ENCODE data around the gene SMOC1. TPM values are rescaled to one million over a fixed set of nuclear protein-coding genes. Genes with fewer than 3 reads are reported as not detected.

SMOC1 gene
- total and polyA plus RNA-seq, 5 experiments from 2014 or later: not detected

GRCh38 chr14:70064136-70064865 is 185.1 kb downstream of the SMOC1 start:
- DNase-seq (no peak), ATAC-seq (no peak)
- Mint-ChIP-seq H3K27me3 (peaks cover 12 to 54% (median 33%) of the 10 kb centered on the region in 5 donors), H3K9me3 (no peaks in the 10 kb centered on the region), H3K4me1 (no peaks in the 10 kb centered on the region), H3K27ac (no peak overlapping the region), H3K36me3 (no peaks in the 10 kb centered on the region), H3K4me3 (no peak overlapping the region)
- POLR2A ChIA-PET: no interaction called here

GRCh38 chr14:70067810-70068209 is 188.6 kb downstream of the SMOC1 start:
- POLR2A ChIA-PET: no interaction called here
- no peaks in the 10 kb centered on the region for H3K36me3 Mint-ChIP-seq
- H3K27ac Mint-ChIP-seq: no peak overlapping the region
- DNase-seq: no peak
- no peak overlapping the region for H3K4me3 Mint-ChIP-seq
- no peaks in the 10 kb centered on the region for H3K4me1 Mint-ChIP-seq
- peaks cover 6 to 37% (median 34%) of the 10 kb centered on the region in 5 donors for H3K27me3 Mint-ChIP-seq
- H3K9me3 Mint-ChIP-seq: no peaks in the 10 kb centered on the region
- no peak for ATAC-seq

- DNase-seq (no peak), ATAC-seq (no peak)
- no peak overlapping the region for H3K27ac Mint-ChIP-seq
- H3K4me3 Mint-ChIP-seq: no peak overlapping the region
- peaks cover 3 to 27% (median 21%) of the 10 kb centered on the region in 5 donors for H3K27me3 Mint-ChIP-seq
- no peaks in the 10 kb centered on the region for H3K4me1 Mint-ChIP-seq
- POLR2A ChIA-PET: no interaction called here
- no peaks in the 10 kb centered on the region for H3K36me3 Mint-ChIP-seq
- H3K9me3 Mint-ChIP-seq: no peaks in the 10 kb centered on the region
Measured at GRCh38 chr14:70069186-70069585, 190.0 kb downstream of the SMOC1 start.

- ATAC-seq: no peak
- Mint-ChIP-seq H3K27me3 (peaks cover 9 to 27% (median 15%) of the 10 kb centered on the region in 5 donors), H3K27ac (no peak overlapping the region), H3K4me1 (no peaks in the 10 kb centered on the region), H3K36me3 (no peaks in the 10 kb centered on the region), H3K4me3 (no peak overlapping the region), H3K9me3 (no peaks in the 10 kb centered on the region)
- POLR2A ChIA-PET: no interaction called here
- DNase-seq: peak in 3 of 10 donors; percentile 12 to 15 (median 15)
Measured at GRCh38 chr14:70073924-70074566, 194.8 kb downstream of the SMOC1 start.

- DNase-seq (no peak), ATAC-seq (no peak)
- Mint-ChIP-seq H3K4me1 (no peaks in the 10 kb centered on the region), H3K4me3 (no peak overlapping the region), H3K9me3 (no peaks in the 10 kb centered on the region), H3K27ac (no peak overlapping the region), H3K27me3 (peaks cover 12 to 40% (median 13%) of the 10 kb centered on the region in 5 donors), H3K36me3 (no peaks in the 10 kb centered on the region)
- POLR2A ChIA-PET: no interaction called here
Measured at GRCh38 chr14:70077005-70077404, 197.8 kb downstream of the SMOC1 start.

- no peak overlapping the region for H3K4me3 Mint-ChIP-seq
- no peak overlapping the region for H3K27ac Mint-ChIP-seq
- ATAC-seq: no peak
- H3K36me3 Mint-ChIP-seq: no peaks in the 10 kb centered on the region
- H3K27me3 Mint-ChIP-seq: peaks cover 12 to 47% (median 16%) of the 10 kb centered on the region in 5 donors
- POLR2A ChIA-PET: no interaction called here
- no peaks in the 10 kb centered on the region for H3K9me3 Mint-ChIP-seq
- no peaks in the 10 kb centered on the region for H3K4me1 Mint-ChIP-seq
- no peak for DNase-seq
Measured at GRCh38 chr14:70077720-70078119, 198.5 kb downstream of the SMOC1 start.

GRCh38 chr14:70078329-70078728 is 199.1 kb downstream of the SMOC1 start:
- DNase-seq: no peak
- Mint-ChIP-seq H3K36me3 (no peaks in the 10 kb centered on the region), H3K4me1 (no peaks in the 10 kb centered on the region), H3K27me3 (peaks cover 10 to 53% (median 17%) of the 10 kb centered on the region in 5 donors), H3K4me3 (no peak overlapping the region), H3K27ac (no peak overlapping the region), H3K9me3 (no peaks in the 10 kb centered on the region)
- ATAC-seq: no peak
- POLR2A ChIA-PET: no interaction called here

GRCh38 chr14:70080076-70080475 is 200.9 kb downstream of the SMOC1 start:
- no peak for ATAC-seq
- Mint-ChIP-seq H3K27me3 (peaks cover 16 to 65% (median 25%) of the 10 kb centered on the region in 5 donors), H3K36me3 (no peaks in the 10 kb centered on the region), H3K9me3 (no peaks in the 10 kb centered on the region), H3K27ac (no peak overlapping the region), H3K4me3 (no peak overlapping the region), H3K4me1 (no peaks in the 10 kb centered on the region)
- POLR2A ChIA-PET: no interaction called here
- no peak for DNase-seq

Other genes starting within 250 kb of the SMOC1 start
- gene SRSF5, start 112.3 kb upstream of the SMOC1 start, total RNA-seq: 1,000 to 10,000 TPM; 1,187 to 1,211 TPM
- gene SRSF5, start 112.3 kb upstream of the SMOC1 start, polyA plus RNA-seq: 1,000 to 10,000 TPM; 1,279 to 1,496 (median 1,446) TPM
- not detected for gene SLC10A1, start 82.2 kb upstream of the SMOC1 start, total RNA-seq
- gene SLC10A1, start 82.2 kb upstream of the SMOC1 start, polyA plus RNA-seq: under 1 TPM in 1 of 3 donors, not detected in 2; 0.20 TPM